ENCODE measurements around the gene TMEM88. TPM values are rescaled to one million over a fixed set of nuclear protein-coding genes. Genes with fewer than 3 reads are reported as not detected.

Gene TMEM88
- total and polyA plus RNA-seq, 2 of the 13 experiments (the other 11 are each of a cell fraction or from before 2014, with no cell fraction given) = 0.31 to 0.66 TPM

GRCh38 chr17:7851438-7852261 is 3.2 kb upstream of the TMEM88 start (continued):
- peak; percentile 85 for TF ChIP-seq HOMEZ (CRISPR knock-in tag; IDR thresholded peaks at IDR 0.05; ENCODE audit: low read depth)
- TF ChIP-seq KLF9 (CRISPR knock-in tag; IDR thresholded peaks at IDR 0.05; ENCODE audit: low read depth) = no peak
- no peak for TF ChIP-seq ZNF431 (CRISPR knock-in tag; IDR thresholded peaks at IDR 0.05; ENCODE audit: borderline replicate concordance, low read depth)
- TF ChIP-seq SALL2 (CRISPR knock-in tag; IDR thresholded peaks at IDR 0.05) = peak; percentile 67
- peak; percentile 55; the same call in 1 of the 2 replicates for TF ChIP-seq ZNF430 (CRISPR knock-in tag; IDR thresholded peaks at IDR 0.05)
- TF ChIP-seq ZNF124 (CRISPR knock-in tag; IDR thresholded peaks at IDR 0.05) = no peak
- TF ChIP-seq MTF2 (CRISPR knock-in tag; IDR thresholded peaks at IDR 0.05; ENCODE audit: borderline replicate concordance) = no peak
- TF ChIP-seq HNRNPK (IDR thresholded peaks at IDR 0.05; ENCODE audit: low read depth, low read length, poor library complexity, severe bottlenecking) = no peak
- TF ChIP-seq ZNF687 (CRISPR knock-in tag; IDR thresholded peaks at IDR 0.05) = peak; percentile 62
- no peak for TF ChIP-seq MZF1 (CRISPR knock-in tag; IDR thresholded peaks at IDR 0.05; ENCODE audit: borderline replicate concordance)
- TF ChIP-seq PRDM15 (CRISPR knock-in tag; IDR thresholded peaks at IDR 0.05) = no peak
- peak; percentile 51; the same call in 1 of the 2 replicates for TF ChIP-seq REPIN1 (CRISPR knock-in tag; IDR thresholded peaks at IDR 0.05; ENCODE audit: borderline replicate concordance, low read depth)
- no peak for TF ChIP-seq TBL1XR1 (IDR thresholded peaks at IDR 0.05; ENCODE audit: borderline replicate concordance, low read length, partially characterized antibody)
- no peak for TF ChIP-seq HOXA5 (CRISPR knock-in tag; IDR thresholded peaks at IDR 0.05)
- no peak for TF ChIP-seq ZNF180 (CRISPR knock-in tag; IDR thresholded peaks at IDR 0.05; ENCODE audit: borderline replicate concordance, low read depth)
- TF ChIP-seq ZNF788 (CRISPR knock-in tag; IDR thresholded peaks at IDR 0.05; ENCODE audit: borderline replicate concordance) = peak; percentile 39; the same call in 1 of the 2 replicates
- no peak for TF ChIP-seq NR0B2 (CRISPR knock-in tag; IDR thresholded peaks at IDR 0.05)
- no peak for TF ChIP-seq ZSCAN21 (CRISPR knock-in tag; IDR thresholded peaks at IDR 0.05; ENCODE audit: borderline replicate concordance)
- no peak for TF ChIP-seq ZBTB1 (CRISPR knock-in tag; IDR thresholded peaks at IDR 0.05; ENCODE audit: borderline replicate concordance)

Data from HepG2 (cell line).